HG03175 (cell line): ENCODE data around the gene SPAG9.

Source experiments
- ATAC-seq: cut with Tn5 transposase; IDR thresholded peaks from one replicate; pipeline ENCODE4 v1.9.1; 2021; ENCODE audit warnings: mild to moderate bottlenecking, moderate library complexity; ENCODE audit not compliant: unreplicated experiment

The SPAG9 gene

DNA sequence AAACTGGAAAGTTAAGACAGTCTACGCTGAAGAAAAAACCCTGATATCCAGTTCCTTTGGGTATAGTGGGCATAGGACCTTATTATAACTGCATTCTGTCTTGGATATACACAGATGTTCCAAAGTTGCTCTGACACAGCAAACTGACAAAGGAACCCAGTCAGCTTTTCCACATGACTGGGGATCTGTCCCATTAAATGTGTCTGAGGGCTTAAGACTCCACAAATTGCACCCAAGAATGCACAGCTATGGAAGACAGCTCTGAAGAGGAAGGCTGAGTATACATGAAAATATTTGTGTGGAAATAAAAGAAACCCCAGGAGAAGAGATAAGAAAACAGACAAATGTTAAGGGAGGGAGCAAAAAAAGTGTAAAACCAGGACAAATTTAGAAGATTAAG, 114.1 kb downstream of the SPAG9 start:
- ATAC-seq, result no peak

DNA sequence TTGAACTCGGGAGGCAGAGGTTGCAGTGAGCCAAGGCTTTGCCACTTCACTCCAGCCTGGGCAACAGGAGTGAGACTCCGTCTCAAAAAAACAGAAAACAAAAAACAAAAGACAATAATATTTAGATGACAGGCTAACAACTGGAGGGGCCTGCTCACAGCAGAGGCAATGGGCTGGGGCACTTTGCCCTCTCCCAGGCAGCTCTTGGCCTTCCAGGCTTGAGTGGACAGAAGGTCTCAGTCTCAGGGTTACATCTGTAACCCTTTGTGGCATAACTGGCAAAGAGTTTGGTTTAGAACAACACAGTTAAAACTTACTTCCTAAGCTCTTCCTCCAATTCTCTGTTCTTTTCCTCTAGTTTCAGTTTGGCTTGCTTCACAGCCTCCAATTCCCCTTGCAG, 114.9 kb downstream of the SPAG9 start:
- ATAC-seq, result no peak

DNA sequence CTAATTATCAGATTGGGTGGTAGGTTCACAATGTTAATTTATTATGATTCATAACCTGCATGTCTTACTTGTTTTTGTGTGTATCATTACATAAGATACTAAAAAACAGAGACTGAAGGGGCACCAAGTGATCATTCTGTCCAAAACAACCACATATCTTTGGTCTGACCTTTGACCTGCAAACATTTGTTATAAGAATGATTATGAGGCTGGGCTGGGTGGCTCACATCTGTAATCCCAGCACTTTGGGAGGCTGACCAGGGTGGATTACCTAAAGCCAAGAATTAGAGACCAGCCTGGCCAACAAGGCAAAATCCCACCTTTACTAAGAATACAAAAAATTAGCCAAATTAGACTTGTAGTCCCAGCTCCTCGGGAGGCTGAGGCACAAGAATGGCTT, 116.4 kb downstream of the SPAG9 start:
- ATAC-seq, result no peak

DNA sequence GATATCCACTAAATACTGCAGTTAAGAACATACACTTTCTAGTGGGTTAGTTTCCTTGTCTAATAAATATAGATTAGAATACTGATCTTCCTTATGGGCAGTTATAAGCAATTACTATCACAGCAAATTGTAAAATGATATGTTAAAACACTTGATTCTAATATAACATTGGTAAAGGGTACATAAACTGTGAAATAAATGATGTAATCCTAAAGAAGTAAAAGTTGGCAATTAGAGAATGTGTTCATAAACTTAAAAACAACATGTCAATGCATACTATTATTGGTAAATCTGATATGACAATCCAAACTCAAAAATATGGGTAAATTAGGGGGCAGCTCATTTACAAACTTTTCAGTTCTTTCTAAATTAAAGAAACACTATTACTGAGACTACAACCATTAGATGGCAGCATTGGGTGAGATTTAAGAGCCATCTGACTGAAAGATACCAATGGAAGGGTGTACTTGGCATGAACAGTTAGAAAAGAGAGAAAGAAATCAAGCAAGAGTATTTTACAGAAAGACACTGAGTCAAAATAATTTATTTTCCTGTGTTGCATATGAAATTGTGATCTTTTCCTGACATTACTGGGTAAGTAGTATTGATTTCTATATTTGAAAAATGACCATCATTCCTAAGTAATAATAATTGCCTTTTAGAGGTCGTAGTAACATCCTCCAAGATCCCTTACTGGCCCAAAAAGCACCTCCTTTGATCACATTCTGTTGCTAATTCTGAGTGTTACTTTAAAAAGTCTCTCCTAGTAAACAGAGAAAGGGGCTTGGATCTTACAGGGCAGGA, 119.6 kb downstream of the SPAG9 start:
- ATAC-seq, result no peak

DNA sequence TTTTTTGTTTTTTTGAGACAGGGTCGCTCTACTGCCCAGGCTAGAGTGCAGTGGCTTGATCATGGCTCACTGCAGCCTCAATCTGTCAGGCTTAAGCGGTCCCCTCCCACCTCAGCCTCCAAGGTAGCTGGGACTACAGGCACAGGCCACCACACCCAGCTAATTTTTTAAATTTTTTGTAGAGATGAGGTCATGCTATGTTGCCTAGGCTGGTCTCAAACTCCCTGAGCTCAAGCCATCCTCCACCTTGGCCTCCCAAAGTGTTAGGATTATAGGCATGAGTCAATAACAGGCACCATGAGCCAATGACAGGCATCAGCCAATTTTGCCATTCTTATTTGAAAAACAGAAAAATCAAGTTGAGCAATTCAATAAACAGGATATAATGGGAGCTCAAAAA, 125.0 kb downstream of the SPAG9 start:
- no peak for ATAC-seq

DNA sequence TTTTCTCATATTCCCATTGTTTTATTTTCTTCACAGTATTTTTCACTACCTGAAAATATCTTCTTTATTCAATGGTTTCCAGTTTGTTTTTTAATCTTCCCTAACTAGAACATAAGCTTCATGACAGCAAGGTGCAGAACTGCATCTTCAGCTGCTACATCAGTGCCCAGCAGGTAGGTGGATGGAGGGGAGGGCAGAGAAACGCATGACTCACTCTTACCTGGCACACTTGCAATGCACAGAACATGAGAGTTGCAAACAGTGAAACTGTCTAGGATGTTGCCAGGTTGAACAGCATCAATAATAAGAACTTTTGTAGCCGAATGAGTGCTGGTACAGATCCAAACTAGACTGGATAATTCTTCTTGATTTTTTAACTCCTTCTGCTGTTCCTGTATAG, 127.1 kb downstream of the SPAG9 start:
- ATAC-seq, result no peak

DNA sequence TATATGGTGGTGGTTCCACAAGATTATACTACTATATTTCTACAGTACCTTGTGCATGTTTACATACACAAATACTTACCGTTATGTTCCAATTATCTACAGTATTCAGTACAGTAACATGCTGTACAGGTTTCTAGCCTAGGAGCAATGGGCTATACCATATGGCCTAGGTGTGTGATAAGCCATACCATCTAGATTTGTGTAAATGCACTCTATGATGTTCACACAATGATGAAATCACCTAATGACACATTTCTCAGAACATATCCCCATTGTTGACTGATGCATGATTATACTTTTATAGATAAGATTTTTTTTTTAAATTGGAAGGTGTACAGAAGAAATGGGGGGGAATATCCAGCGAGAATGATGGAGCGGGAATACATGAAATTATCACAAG, 131.5 kb downstream of the SPAG9 start:
- no peak for ATAC-seq

DNA sequence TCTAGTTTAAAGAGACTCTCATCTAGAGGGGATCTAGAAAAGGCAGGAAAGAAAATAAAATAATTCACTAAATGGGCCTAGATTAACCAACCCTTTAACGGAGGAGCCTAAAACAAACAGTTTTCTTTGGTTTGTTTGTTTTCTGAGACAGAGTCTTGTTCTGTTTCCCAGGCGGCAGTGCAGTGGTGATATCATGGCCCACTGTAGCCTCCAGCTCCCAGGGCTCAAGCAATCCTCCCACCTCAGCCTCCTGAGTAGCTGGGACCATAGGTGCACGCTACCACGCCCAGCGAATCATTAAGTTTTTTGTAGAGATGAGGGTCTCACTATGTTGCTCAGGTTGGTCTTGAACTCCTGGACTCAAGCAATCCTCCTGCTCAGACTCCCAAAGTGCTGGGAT, 132.2 kb downstream of the SPAG9 start:
- ATAC-seq, result no peak

DNA sequence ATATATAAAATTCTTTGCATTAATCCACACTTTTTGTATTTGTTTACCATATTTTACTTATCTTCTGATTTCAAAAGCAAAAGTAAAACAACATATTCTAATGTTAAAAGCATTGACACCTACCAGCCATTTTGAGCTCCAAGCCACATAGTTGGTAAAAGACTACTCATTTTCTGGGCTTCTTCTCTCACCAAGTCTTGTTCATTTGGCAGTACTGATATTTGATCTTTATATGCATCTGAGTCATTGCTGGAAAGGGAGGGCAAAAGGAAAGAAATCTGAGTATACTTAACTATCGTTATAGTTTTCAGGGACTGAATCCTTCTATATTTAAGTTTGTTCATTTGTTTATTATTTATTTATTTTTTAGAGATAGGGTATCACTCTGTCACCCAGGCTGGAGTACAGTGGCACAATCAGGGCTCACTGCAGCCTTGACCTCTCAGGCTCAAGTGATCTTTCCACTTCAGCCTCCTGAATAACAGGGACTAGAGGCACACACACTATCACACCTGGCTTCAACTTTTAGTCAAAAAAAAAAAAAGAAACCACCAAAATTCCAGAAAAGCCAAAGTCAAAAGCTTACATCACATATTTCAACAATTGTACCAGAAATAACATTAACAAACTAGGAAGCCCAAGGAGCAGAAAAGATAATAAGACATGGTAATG, 133.5 kb downstream of the SPAG9 start:
- no peak for ATAC-seq

DNA sequence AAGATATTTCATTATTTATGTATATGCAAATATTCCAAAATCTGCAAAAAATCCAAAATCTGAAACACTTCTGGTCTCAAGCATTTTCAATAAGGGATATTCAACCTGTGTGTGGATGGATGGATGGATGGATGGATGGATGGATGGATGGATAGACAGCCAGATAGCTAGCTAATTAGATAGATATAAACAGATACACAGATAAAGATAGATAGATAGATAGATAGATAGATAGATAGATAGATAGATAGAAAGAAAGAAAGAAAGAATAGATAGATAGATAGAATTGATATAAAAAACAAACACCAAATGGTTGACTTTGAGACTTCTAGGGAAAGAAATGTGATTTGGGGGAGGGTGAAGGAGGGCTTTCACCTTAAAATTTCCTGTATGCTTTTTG, 139.4 kb downstream of the SPAG9 start:
- ATAC-seq, result no peak

DNA sequence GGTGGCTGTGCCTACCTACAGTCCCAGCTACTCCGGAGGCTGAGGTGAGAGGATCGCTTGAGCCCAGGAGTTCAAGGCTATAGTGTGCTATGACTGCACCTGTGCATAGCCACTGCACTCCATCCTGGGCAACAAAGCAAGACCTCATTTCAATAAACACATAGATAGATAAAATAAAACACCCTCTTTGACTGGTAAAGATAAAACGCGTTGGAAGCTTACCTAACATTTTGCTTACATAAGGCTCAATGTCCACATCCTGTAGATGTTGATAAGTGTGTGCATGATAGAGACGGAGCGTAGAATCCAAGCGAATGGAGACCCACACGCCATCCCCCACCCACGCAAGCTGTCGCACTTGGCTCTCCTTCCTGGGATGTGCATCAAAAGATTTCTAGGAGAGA, 141.1 kb downstream of the SPAG9 start:
- no peak for ATAC-seq

DNA sequence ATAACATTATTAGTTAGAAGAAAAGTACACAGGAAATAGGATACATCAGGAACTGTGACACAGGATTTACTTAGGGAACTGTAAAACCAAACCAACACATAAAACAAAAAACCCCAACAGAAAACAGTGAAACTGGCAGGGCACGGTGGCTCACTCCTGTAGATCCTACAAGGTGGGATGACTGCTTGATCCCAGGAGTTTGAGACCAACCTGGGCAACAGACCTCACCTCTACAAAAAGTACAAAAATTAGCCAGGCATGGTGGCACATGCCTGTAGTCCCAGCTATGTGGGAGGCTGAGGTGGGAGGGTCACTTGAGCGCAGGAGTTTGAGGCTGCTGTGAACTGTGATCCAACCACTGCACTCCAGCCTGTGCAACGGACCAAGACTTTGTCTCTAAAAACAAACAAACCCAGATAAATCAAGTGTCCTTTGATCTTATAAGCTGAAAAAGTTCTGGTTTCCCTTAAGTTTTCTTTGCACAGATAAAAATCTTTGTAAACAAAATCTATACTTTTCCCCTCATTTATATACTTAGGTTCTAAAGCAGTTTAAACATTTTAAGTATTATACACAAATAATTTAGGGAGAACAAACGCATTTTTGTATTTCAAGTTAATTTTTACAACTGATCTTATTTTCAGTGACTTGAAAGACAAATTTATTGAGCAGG, 143.0 kb downstream of the SPAG9 start:
- ATAC-seq, result no peak

DNA sequence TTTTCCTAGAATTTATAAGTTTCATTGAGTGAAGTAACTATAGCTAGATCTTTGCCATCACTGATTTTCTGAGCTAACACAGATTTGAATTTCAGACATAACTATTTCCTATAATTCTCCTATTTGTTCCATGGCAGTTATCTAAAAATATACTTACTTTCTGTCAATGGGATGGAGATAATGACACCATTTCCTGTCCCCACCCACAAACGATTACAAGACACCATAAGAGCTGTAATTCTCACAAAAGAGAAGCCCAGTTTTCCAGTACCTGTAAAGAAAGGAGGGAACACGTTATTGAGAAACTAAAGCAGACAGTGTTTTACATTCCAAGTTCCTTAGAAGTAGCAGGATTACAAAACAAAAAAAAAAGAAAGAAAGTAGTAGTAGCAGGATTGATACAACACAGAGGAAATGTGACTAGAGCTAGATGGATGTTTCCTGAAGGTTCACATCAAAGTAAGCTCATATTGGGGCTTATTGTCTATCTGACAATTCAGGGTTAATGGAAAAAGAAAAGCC, 143.7 kb downstream of the SPAG9 start:
- no peak for ATAC-seq

DNA sequence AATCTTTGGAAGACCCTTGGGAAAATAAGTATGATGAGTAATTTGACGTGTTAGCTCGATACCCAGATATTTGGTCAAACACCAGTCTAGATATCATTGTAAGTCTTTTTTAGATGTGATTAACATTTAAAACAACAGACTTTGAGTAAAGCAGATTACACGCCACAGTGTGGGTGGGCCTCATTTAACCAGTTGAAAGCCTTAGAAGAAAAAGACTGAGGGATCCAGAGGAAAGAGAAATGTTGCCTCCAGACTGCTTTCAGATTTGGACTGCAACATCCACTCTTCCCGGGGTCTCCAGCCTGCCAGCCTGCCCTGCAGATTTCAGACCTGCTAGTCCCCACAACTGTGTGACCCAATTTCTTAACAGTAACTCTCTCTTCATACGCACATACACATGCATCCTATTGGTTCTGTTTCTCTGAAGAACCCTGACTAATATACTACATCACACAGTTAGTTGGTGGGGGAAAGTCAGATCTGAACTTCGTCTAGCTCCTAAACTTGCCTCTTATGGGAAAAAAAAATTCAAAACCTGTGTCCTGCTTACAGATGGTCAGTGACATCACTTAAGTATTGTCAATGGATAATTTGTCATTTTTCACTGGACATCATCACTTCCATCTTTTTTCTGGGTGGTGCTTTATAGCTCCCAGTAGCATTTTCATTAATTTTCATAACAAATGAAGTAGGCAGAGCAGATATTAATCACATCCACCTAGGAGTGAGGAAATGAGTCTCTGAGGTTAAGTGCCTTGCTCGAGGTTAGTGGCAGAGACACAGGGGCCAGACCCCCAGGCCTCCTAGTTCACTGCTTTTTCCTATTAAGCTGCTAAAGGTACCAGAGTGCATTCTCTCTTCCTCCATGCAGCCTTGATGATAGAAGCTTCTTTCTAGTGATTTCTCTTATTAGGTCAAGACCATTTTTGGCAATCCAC, 146.8 kb downstream of the SPAG9 start:
- ATAC-seq, result no peak

DNA sequence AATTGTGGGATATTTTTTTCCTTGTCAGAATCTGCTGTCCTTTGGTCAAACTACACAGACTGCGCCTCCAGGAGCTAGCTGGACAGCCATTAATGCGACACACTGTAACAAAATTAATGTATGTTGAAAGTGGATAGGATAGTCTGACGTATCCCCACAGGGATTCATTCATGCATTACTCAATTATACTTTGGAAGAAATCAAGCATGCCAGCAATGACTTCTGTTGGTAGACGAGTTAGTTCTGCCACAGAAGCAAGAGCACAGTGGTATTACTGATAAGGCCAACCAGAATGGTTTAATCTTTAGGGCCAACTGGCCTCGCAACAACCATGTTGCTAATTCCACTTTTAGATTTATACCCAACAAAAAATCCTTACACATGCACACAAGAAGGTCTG, 148.1 kb downstream of the SPAG9 start:
- no peak for ATAC-seq

DNA sequence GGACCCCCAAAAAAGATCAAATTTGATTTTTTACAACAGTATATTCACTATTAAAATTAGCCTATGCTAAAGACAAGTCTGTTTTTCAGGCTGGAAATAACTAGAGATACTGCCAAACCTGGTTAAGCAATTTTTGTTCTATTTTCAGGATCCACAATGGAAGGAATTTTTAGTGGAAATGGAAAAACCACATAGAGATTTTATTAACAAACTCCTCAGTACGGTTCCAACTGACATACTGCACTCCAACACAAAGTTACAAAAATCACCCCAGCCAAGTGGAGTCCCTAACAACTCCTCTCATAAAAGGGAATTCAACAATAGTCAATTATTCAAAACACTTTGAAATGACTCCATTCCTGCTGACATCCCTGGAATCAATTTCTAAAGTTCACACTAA, 152.9 kb downstream of the SPAG9 start:
- no peak for ATAC-seq

DNA sequence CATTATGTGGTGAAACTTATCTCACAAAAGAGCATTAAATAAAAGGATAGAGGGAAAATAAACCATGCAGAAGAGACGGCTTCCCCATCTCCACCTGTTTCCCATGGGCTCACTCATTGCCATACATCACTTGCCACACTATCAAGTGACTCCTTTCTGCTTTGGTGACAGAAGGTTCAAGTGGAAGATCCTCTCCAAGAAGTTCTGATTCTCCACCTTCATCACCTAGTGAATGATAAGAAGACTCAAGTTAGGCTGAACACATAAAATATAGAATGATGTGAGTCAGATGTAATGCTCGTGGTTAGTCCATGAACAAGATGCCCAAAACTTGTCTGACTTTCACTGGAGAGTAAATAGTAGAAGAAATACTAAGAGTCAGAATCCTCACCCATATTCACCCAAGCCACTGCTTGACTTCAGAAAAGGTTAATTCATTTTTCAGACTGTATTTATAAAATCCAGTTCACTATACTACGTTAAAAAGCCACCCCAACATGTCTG, 154.5 kb downstream of the SPAG9 start:
- no peak for ATAC-seq

DNA sequence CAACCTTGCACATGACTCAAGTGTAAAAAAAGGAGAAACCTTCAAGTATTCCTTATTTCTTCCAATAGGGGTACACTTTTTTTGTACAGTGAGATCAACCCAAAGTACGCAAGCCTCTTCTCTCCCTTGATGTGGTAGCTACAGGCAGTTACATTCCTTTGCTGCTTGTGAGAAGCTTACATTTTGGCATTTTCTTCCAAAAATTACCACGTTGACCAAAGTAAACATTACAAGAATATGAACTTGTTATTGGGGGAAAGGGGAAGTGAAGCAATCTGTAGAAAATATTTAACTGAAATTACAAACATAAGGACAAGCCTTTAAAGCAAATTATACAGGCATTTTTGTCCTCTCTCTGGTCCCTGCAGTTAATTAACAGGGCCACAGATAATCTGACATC, 157.5 kb downstream of the SPAG9 start:
- ATAC-seq, result no peak

DNA sequence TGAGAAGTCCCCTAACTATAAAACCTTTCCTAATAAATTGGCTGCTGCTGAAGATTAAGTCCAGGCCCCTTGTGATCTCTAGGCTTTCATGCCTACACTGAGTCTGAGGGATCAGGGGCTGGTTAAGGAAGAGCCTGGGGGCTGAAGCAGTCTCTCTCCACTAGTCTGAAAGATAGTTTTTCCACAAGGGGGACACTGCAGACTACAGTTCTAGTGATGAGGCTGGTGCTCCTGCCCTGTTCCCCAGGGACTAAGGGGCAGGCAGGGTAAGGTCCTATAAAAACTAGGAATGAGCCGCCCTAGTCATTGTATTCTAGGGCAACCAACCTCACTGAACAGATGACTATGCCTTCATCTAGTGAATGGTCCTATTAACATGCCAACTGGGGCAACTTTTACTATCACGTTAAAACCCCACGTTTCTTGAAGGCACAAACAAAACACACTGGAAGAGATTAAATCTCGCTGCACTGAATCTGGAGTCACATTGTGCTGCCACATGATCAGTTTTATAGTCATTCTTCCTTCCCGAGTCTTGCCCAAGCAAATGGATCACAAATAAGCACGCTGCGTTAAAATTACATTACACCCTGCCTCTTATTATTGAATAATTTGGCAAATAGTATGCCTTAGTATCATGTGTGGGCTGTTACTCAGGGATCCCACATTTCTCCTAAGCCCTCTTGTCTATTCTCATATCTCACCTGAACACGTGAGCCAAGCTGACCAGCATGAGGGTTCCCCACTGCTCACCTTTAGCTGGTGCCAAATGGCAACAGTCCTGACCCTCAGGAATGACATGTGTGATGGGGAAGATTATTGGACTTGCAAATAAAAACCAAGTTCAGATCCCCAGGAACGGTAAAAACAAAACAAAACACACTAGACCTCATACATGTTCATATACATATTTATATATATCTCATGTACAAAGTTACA, 159.1 kb downstream of the SPAG9 start:
- no peak for ATAC-seq

DNA sequence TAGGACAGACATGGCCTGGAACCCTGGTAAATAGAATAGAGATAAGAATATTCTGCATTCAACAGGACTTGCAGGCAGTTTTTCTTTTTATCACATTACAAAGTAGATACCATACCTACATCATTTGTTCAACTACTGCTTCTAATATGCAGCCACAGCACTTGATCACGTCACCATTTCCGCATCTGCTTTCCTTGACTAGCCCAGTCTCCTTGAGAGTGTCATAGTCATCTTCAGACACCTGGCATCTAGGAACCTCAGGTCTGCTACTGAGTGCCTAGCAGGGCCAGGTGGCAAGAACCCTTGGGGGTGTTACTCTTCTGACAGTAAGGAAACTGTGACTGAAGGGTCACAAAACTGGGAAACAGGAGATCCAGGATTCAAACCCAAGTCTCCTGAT, 161.3 kb downstream of the SPAG9 start:
- no peak for ATAC-seq
